Measurements from ENCODE around the gene TOGARAM1. TPM values are rescaled to one million over a fixed set of nuclear protein-coding genes. Genes with fewer than 3 reads are reported as not detected.

TOGARAM1 gene
- total RNA-seq, 2 experiments from 2014 or later: 13.2 to 17.8 TPM

DNA sequence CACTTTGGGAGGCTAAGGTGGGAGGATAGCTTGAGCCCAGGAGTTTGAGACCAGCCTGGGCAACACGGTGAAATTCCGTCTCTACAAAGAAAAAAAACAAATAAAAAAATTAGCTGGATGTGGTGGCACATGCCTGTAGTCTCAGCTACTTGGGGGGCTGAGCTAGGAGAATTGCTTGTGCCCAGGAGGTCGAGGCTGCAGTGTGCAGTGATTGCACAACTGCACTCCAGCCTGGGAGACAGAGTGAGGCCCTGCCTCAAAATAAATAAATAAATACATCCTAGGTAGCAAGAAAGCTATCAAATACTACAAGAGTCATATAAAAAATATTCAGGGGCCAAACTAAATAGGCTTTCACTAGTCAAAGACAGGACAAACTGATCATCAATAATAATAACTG is 6.5 kb upstream of the TOGARAM1 start:
- Mint-ChIP-seq H3K27ac (no peak overlapping the region), H3K4me1 (ENCODE audit: low read depth) (peaks cover 71% of the 10 kb centered on the region), H3K27me3 (no peaks in the 10 kb centered on the region), H3K4me3 (no peak overlapping the region), H3K36me3 (ENCODE audit: low read depth) (peaks cover 41% of the 10 kb centered on the region), H3K9me3 (no peaks in the 10 kb centered on the region)
- H3K9me3 ChIP-seq (ENCODE audit: control insufficient read depth in 1 of 2, insufficient read depth in 1 of 2, low read length in 2 of 2): no peaks in the 10 kb centered on the region
- TF ChIP-seq CTCF (IDR thresholded peaks at IDR 0.05): no peak
- peaks cover 8% of the 10 kb centered on the region for H3K4me1 ChIP-seq (ENCODE audit: insufficient read depth, low read length)
- intact Hi-C loops (cut with DNase I, micrococcal nuclease): no loop called here
- H3K27me3 ChIP-seq (ENCODE audit: control insufficient read depth in 1 of 2, insufficient read depth in 2 of 2, low read length in 2 of 2): no peaks in the 10 kb centered on the region
- DNase-seq (no peak), ATAC-seq (ENCODE audit: poor library complexity) (no peak)
- ChIA-PET POLR2A (interaction anchor here (0.6 to 0.7 kb wide), 2 partner anchors 20 to 59 kb away, joined by 3 read pairs; no protein-coding TSS in a partner anchor), CTCF (no interaction called here)
- H3K36me3 ChIP-seq (ENCODE audit: insufficient read depth, low read length): peaks cover 12% of the 10 kb centered on the region
- H3K4me3 ChIP-seq (ENCODE audit: low read length): no peak overlapping the region
- no peak overlapping the region for H3K27ac ChIP-seq (ENCODE audit: low read depth in 1 of 2, low read length in 2 of 2)

DNA sequence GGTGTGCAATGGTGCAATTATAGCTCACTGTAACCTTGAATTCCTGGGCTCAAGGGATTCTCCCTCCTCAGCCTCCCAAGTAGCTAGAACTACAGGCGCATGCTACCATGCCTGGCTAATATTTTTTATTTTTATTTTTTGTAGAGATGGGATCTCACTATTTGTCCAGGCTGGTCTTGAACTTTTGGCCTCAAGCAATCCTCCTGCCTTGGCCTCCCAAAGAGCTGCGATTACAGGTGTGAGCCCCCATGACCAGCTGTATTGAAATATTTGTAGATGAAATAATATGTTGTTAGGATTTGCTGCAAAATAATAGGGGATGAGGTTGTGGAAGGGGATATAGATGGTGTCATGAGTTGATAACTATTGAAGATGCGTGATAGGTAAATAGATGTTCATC is 5.1 kb upstream of the TOGARAM1 start:
- Mint-ChIP-seq H3K27ac (no peak overlapping the region), H3K4me3 (peak overlapping the region; percentile 17), H3K9me3 (no peaks in the 10 kb centered on the region), H3K4me1 (ENCODE audit: low read depth) (peaks cover 62% of the 10 kb centered on the region), H3K36me3 (ENCODE audit: low read depth) (peaks cover 28% of the 10 kb centered on the region), H3K27me3 (no peaks in the 10 kb centered on the region)
- no peak for TF ChIP-seq CTCF (IDR thresholded peaks at IDR 0.05)
- Histone ChIP-seq H3K27ac (ENCODE audit: low read depth in 1 of 2, low read length in 2 of 2) (no peak overlapping the region), H3K27me3 (ENCODE audit: control insufficient read depth in 1 of 2, insufficient read depth in 2 of 2, low read length in 2 of 2) (no peaks in the 10 kb centered on the region), H3K4me1 (ENCODE audit: insufficient read depth, low read length) (peaks cover 8% of the 10 kb centered on the region), H3K4me3 (ENCODE audit: low read length) (no peak overlapping the region), H3K36me3 (ENCODE audit: insufficient read depth, low read length) (peaks cover 5% of the 10 kb centered on the region), H3K9me3 (ENCODE audit: control insufficient read depth in 1 of 2, insufficient read depth in 1 of 2, low read length in 2 of 2) (no peaks in the 10 kb centered on the region)
- no peak for ATAC-seq (ENCODE audit: poor library complexity)
- intact Hi-C loops (cut with DNase I, micrococcal nuclease): no loop called here
- POLR2A ChIA-PET: interaction anchor here (0.7 kb wide), 1 partner anchor 53 kb away, joined by 3 read pairs; no protein-coding TSS in a partner anchor
- CTCF ChIA-PET: interaction anchor here (0.6 kb wide), 1 partner anchor 13 kb away, joined by 3 read pairs; no protein-coding TSS in a partner anchor
- no peak for DNase-seq

GRCh38 chr14:44959538-44959937 is 2.5 kb upstream of the TOGARAM1 start:
- H3K4me1 Mint-ChIP-seq (ENCODE audit: low read depth): peaks cover 61% of the 10 kb centered on the region
- H3K9me3 Mint-ChIP-seq: peaks cover 6% of the 10 kb centered on the region
- POLR2A ChIA-PET: interaction anchor here (1.6 to 4.1 kb wide), 2 partner anchors 63 to 175 kb away, joined by 8 to 111 read pairs; partner anchors contain the start of genes FANCM and FKBP3
- H3K27me3 Mint-ChIP-seq: no peaks in the 10 kb centered on the region
- Histone ChIP-seq H3K36me3 (ENCODE audit: insufficient read depth, low read length) (peaks cover 5% of the 10 kb centered on the region), H3K9me3 (ENCODE audit: control insufficient read depth in 1 of 2, insufficient read depth in 1 of 2, low read length in 2 of 2) (peaks cover 7 to 9% of the 10 kb centered on the region in 2 experiments), H3K4me1 (ENCODE audit: insufficient read depth, low read length) (peaks cover 29% of the 10 kb centered on the region), H3K27me3 (ENCODE audit: control insufficient read depth in 1 of 2, insufficient read depth in 2 of 2, low read length in 2 of 2) (no peaks in the 10 kb centered on the region), H3K4me3 (ENCODE audit: low read length) (no peak overlapping the region), H3K27ac (ENCODE audit: low read depth in 1 of 2, low read length in 2 of 2) (no peak overlapping the region)
- peak overlapping the region; percentile 71 for H3K4me3 Mint-ChIP-seq
- DNase-seq: no peak
- intact Hi-C loops (cut with DNase I, micrococcal nuclease): no loop called here
- no peak for ATAC-seq (ENCODE audit: poor library complexity)
- peaks cover 18% of the 10 kb centered on the region for H3K36me3 Mint-ChIP-seq (ENCODE audit: low read depth)
- CTCF ChIA-PET: no interaction called here
- H3K27ac Mint-ChIP-seq: no peak overlapping the region
- no peak for TF ChIP-seq CTCF (IDR thresholded peaks at IDR 0.05)
